Breast epithelium (tissue), 4 donors: Measurements from ENCODE around the gene RHOJ. TPM values are rescaled to one million over a fixed set of nuclear protein-coding genes. Genes with fewer than 3 reads are reported as not detected.

Source experiments
- DNase-seq, 2 donors: peaks; one replicate each; pipeline ENCODE4 v3.0.0-alpha.2; 2019; ENCODE audit warnings: low spot score in 2 of 2
- H3K27ac ChIP-seq, 2 donors: fragments of 200-600 bp; sonication (generic) in 1 of 2; one replicate each; pipeline ENCODE4 v1.5.1; 2016 to 2019; ENCODE audit warnings: mild to moderate bottlenecking in 1 of 2
- H3K27me3 ChIP-seq, 2 donors: fragments of 200-600 bp; sonication (generic) in 1 of 2; one replicate each; pipeline versions ENCODE4 v1.5.1 to v1.6.0; 2017 to 2019; ENCODE audit warnings: control low read depth in 1 of 2, mild to moderate bottlenecking in 1 of 2
- H3K36me3 ChIP-seq: fragments of 200-600 bp; one replicate; pipeline ENCODE4 v1.5.1; 2019
- H3K4me1 ChIP-seq, 2 donors: fragments of 200-600 bp; sonication (generic); one replicate each; pipeline ENCODE4 v1.5.1; 2016 to 2019; ENCODE audit warnings: control low read depth in 1 of 2
- H3K4me3 ChIP-seq, 3 donors: fragments of 200-600 bp; sonication (generic); 1 replicate in 2 of 3; 2 replicates in 1 of 3; pipeline ENCODE4 v1.5.1; 2016 to 2019; ENCODE audit warnings: mild to moderate bottlenecking in 3 of 3, moderate library complexity in 2 of 3
- H3K9me3 ChIP-seq, 2 donors: fragments of 200-600 bp; sonication (generic) in 1 of 2; one replicate each; pipeline ENCODE4 v1.5.1; 2016 to 2019; ENCODE audit warnings: control low read depth in 1 of 2
- CTCF ChIP-seq, 3 donors: fragments of 450-650 bp; IDR thresholded peaks; one replicate each; pipeline ENCODE4 v1.5.1; 2016 to 2017; ENCODE audit warnings: antibody characterized with exemption in 3 of 3, mild to moderate bottlenecking in 3 of 3, moderate library complexity in 3 of 3
- POLR2A ChIP-seq: fragments of 450-650 bp; IDR thresholded peaks from one replicate; pipeline ENCODE4 v1.6.1; 2016; ENCODE audit warnings: antibody characterized with exemption, mild to moderate bottlenecking, moderate library complexity
- POLR2AphosphoS5 ChIP-seq, 3 donors: sonication (generic); formaldehyde crosslinking; IDR thresholded peaks; one replicate each; pipeline ENCODE4 v1.6.1; 2017; ENCODE audit warnings: antibody characterized with exemption in 3 of 3
- intact Hi-C: fragments of 100-400 bp; cut with DNase I; formaldehyde crosslinking; loops from one replicate; pipeline ENCODE4 v1.15.1; 2023; ENCODE audit warnings: low total_unique reads
- total RNA-seq, 3 donors: library from RNA; depleted of rRNA; stranded (reverse); fragments of >200 nt; gene quantifications; one replicate each; pipeline ENCODE4 v1.1.0, GENCODE V29; 2016

Gene RHOJ
- total RNA-seq, 3 donors from 2014 or later: 2.4 to 12.5 (median 11.4) TPM

DNA sequence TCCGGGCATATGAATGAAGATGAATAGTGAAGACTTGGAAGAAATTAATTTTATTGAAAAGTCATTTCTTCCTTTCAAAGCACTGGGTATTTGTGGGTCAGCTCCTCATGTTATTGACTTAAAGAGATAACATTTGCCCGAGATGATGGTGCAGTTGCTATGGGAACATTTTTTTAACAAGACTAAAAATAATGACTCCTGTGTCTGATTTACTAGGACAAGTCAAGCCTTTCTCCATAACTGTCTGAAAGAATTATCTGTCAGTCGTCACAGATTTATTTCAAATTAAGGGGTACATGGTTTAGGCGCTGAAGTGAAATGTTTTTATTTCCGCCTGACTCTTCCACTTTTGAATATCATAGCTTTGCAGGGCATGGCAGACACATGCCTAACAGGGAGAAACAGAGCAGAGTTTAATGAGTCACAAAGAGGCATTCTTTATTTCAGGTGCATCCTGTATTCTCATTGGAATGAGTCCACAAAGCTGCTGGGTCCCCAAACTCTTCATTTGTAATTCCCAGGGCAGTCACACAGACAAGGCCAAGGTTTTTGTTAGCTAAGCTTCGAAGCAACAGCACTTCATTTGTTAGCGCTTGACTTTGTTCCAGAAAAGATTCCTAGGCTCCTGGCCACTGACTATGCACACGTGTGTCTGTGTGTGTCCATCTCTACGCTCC is 118.8 kb downstream of the RHOJ start:
- no peaks in the 10 kb centered on the region for H3K9me3 ChIP-seq
- H3K27ac ChIP-seq: no peak overlapping the region
- no peaks in the 10 kb centered on the region for H3K4me1 ChIP-seq
- TF ChIP-seq POLR2AphosphoS5 (IDR thresholded peaks at IDR 0.05) (no peak), POLR2A (no peak), CTCF (IDR thresholded peaks at IDR 0.05) (no peak)
- no peak for DNase-seq
- no peaks in the 10 kb centered on the region for H3K36me3 ChIP-seq
- H3K27me3 ChIP-seq: no peaks in the 10 kb centered on the region
- H3K4me3 ChIP-seq: no peak overlapping the region
- intact Hi-C loops: no loop called here

DNA sequence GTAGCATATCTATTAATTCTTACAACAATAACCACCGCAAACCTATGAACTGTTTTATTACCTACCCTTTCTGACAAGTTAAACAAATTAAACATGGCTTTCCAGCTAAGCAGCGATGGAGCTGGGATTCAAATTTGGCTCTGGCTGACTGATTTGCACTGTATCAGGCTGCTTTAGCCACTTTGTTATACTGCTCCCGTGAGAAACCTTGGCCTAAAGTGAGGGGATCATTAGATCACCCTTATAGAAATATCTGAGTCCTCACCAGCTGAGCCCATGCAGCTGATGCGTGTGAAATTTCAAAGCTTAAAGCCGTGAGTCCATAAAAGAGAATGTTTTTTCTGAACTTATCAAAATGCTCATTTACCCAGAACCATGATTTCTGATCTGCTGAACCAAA is 122.6 kb downstream of the RHOJ start:
- H3K27me3 ChIP-seq: no peaks in the 10 kb centered on the region
- DNase-seq: no peak
- no peak overlapping the region for H3K27ac ChIP-seq
- no peaks in the 10 kb centered on the region for H3K36me3 ChIP-seq
- intact Hi-C loops: no loop called here
- TF ChIP-seq POLR2AphosphoS5 (IDR thresholded peaks at IDR 0.05): no peak
- no peak for TF ChIP-seq CTCF (IDR thresholded peaks at IDR 0.05)
- TF ChIP-seq POLR2A: no peak
- no peaks in the 10 kb centered on the region for H3K4me1 ChIP-seq
- no peaks in the 10 kb centered on the region for H3K9me3 ChIP-seq
- no peak overlapping the region for H3K4me3 ChIP-seq

GRCh38 chr14:63328787-63329737 is 124.8 kb downstream of the RHOJ start:
- no peak overlapping the region for H3K27ac ChIP-seq
- no peaks in the 10 kb centered on the region for H3K4me1 ChIP-seq
- H3K36me3 ChIP-seq: no peaks in the 10 kb centered on the region
- no peaks in the 10 kb centered on the region for H3K9me3 ChIP-seq
- no peak for TF ChIP-seq CTCF (IDR thresholded peaks at IDR 0.05)
- no peak for TF ChIP-seq POLR2AphosphoS5 (IDR thresholded peaks at IDR 0.05)
- TF ChIP-seq POLR2A: no peak
- H3K4me3 ChIP-seq: no peak overlapping the region
- intact Hi-C loops: no loop called here
- no peak for DNase-seq
- H3K27me3 ChIP-seq: no peaks in the 10 kb centered on the region

DNA sequence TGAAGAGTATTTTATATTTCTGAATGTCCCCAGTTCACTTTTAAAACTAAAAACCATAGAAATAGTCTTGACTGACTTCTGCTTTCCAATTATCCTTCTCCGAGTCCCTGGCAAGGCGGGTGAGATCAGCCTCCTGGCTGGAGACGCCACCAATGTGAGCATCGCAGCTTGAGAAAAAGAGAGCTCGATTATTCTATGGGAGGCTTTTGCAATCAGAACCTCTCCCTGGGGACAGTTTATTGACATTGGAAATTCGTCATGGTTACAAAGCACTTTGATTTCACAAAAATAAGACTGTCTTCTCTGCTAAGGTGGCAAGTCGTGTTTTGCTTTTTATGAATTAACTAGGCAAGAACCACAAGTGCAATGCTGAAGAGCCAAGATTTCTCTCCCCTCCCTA is 138.1 kb downstream of the RHOJ start:
- intact Hi-C loops: no loop called here

More for the DNA sequence above, 138.1 kb downstream of the RHOJ start:
- no peaks in the 10 kb centered on the region for H3K9me3 ChIP-seq
- no peak overlapping the region for H3K4me3 ChIP-seq
- no peak for DNase-seq
- no peak overlapping the region for H3K27ac ChIP-seq
- H3K27me3 ChIP-seq: no peaks in the 10 kb centered on the region
- TF ChIP-seq CTCF (IDR thresholded peaks at IDR 0.05): no peak
- no peak for TF ChIP-seq POLR2A
- TF ChIP-seq POLR2AphosphoS5 (IDR thresholded peaks at IDR 0.05): no peak
- H3K36me3 ChIP-seq: no peaks in the 10 kb centered on the region
- no peaks in the 10 kb centered on the region for H3K4me1 ChIP-seq

Other genes with a start within 250 kb of the RHOJ start
- gene KCNH5, start 159.0 kb upstream of the RHOJ start, total RNA-seq: under 1 TPM in 2 of 3 donors, not detected in 1; 0.33 to 0.88 TPM
- not detected for gene GPHB5, start 114.5 kb downstream of the RHOJ start, total RNA-seq